HG03378 (cell line): ENCODE measurements around the gene ATP9B.

Experiments
- ATAC-seq: cut with Tn5 transposase; IDR thresholded peaks from one replicate; pipeline ENCODE4 v1.9.1; 2021; ENCODE audit warnings: mild to moderate bottlenecking, moderate library complexity; ENCODE audit not compliant: unreplicated experiment

ATP9B gene

DNA sequence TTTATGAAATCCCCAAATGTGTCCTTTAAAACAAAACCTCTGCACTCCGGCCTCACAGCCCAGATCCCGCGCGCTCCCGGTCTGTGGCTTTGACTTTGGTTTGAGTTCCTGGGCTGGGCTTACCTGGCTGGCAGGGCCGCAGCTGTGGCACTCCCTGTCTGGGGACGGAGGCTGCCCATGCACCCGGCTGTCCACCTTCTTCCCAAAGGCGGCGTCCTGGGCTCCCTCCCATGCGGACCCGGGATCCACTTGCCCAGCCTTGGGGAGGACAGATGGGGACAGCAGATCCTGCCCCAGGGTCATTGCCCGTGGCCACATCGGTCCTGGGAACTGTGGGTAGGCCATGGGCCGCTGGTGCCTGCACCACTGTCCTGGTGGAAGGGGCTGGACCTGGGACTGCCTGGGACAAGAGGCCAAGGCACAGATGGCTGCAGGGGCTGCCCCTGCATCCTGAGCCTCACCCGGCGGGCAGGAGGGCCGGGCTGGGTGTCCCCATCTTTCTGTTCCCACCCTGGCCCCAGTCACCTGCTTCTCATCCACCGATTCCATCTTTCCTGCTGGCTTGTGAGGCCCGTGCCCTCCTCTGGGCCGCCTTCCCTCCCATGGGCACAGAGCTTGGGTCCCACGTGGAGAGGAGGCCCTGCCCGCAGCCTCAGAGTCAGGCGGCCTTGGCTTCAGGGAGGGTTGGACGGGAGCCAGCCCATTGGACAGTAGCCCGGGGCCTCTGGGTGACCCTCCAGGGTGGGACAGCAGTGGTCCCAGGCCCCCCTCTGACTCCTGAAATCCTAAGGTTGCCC, 354.2 kb downstream of the ATP9B start:
- ATAC-seq, result no peak

DNA sequence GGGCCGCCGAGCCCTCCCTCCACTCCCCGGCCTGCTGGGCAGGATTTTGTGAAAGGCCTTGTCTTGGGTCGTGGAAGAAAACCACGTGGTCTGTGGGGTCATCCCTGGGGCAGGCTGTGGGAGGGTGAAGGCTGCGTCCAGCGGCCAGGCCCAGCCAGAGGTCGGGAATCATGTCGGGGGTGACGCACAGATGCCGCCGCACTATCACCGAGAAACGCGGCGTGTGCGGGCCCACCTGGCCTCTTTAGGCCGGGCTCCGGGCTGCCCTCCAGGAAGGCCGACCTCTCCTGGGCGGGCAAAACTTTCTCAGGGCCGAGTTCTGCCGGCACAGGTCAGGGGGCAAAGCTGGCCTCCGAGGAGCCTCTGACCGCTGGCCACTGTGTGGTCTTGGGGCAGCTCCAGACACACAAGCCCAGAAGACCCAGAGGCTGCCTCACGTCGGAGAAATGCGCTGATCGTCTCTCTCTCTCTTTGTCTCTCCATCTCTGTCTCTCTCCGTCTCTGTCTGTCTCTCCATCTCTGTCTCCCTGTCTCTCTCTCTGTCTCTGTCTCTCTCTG, 354.9 kb downstream of the ATP9B start:
- no peak for ATAC-seq

DNA sequence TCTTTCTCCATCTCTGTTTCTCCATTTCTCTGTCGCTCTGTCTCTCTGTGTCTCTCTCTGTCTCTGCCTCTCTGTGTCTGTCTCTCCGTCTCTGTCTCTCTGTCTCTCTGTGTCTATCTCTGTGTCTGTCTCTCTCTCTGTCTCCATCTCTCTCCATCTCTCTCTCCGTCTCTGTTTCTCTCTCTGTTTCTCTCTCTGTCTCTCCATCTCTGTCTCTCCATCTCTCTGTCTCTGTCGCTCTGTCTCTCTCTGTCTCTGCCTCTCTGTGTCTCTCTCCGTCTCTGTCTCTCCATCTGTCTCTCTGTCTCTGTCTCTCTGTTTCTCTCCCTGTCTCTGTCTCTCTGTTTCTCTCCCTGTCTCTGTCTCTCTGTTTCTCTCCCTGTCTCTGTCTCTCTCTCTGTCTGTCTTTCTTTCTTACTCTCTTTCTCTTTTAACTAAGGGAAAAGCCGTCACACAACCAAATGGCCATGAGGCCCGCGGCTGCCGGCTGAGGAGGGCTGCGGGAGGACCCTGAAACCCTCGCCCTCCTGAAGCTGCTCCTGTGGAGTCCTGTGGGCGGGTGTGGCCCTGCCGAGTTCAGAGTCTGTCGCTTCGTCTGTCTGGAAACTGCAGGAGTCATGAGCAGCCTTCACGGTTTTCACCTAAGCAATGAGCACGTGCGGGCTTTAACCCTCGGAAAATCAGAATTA, 355.8 kb downstream of the ATP9B start:
- no peak for ATAC-seq

DNA sequence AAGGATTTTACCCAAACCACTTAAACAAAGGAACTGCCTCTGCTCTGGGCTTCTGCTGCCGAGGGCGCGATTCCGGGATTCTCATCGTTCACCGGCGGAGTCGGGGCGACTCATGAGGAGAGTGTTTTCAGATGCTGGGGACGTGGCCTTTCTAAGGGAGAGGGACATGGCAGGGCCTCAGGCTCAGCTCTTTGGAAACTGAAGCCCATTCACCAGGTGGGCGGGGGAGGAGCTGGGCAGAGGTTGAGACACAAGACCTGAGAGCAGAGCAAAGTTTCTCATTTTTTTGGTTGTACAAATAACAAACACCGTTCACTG, 356.3 kb downstream of the ATP9B start:
- no peak for ATAC-seq

DNA sequence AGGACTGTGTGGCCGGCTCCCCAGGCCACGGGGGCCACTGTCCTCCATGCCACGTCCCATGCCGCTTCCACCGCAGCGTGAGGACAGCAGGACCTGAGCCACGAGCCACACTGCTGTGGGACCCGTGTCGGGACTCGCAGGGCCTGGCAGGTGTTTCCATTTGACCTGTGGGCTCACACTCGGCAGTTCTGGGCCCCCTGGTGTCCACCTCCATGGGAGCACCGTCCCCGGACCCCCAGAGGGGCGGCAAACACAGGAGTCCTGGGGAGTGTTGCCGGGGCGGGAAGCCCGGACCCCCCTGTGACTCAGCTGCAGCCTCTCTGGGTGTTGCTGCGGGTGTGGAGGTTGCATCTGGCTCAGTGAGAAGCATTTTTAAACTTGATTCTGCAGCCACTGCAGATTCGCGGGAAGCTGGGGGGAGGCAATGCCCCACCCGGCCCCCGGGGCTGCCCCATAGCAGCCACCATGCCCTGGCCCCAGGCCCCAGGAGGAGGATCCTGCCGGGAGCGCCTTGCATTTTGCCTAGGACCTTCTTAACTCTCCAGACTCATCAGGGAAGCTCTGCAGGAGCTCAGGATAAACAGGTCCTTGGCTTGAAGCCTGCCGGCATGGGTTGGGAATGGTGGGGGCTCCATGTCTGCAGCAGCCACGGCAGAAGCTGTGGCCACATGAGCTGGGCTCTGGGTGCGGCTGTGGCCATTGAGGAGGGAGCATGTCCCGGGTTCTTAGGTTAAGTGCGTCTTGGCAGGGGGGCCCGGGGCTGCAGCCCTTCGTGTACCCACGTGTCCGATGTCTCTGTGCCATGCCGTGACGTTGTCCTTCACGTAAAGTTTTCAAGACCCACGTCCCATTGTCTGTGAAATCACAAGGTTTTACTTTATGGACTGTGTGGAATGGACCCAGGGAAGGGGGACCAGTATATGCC, 357.4 kb downstream of the ATP9B start:
- ATAC-seq, result no peak

DNA sequence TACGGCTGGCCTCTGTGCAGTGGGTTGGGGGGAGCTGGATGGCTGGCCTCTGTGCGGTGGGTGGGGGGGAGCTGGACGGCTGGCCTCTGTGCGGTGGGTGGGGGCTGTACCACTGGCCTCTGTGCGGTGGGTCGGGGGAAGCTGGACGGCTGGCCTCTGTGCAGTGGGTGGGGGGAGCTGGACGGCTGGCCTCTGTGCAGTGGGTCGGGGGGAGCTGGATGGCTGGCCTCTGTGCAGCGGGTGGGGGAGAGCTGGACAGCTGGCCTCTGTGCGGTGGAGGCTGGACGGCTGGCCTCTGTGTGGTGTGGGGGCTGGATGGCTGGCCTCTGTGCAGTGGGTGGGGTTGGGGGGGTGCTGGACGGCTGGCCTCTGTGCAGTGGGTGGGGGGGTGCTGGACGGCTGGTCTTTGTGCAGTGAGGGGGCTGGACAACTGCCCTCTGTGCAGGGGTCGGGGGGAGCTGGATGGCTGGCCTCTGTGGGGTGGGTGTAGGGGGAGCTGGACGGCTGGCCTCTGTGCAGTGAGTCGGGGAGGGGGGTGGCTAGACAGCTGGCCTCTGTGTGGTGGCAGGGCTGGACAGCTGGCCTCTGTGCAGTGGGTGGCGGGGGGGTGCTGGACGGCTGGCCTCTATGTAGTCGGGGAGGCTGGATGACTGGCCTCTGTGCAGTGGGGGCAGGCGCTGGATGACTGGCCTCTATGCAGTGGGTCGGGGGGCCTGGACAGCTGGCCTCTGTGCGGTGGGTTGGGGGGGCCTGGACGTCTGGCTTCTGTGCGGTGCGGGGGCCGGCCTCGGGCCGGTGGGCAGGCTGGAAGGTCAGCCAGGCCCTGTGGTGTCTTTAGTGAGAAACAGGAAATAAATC, 358.4 kb downstream of the ATP9B start:
- ATAC-seq, result no peak
